Type B pancreatic cell (in vitro differentiated cells): ENCODE measurements around the gene SUPT6H. TPM values are rescaled to one million over a fixed set of nuclear protein-coding genes. Genes with fewer than 3 reads are reported as not detected.

ENCODE experiments used
- DNase-seq: peaks from one replicate; pipeline ENCODE4 v3.0.0; 2021; ENCODE audit warnings: mixed read lengths; ENCODE audit not compliant: unreplicated experiment; ENCODE audit errors: extremely low spot score
- H3K27ac Mint-ChIP-seq: 2 replicates; pipeline ENCODE4 v1.8.0; 2021; ENCODE audit warnings: mild to moderate bottlenecking, mixed read lengths
- H3K27me3 Mint-ChIP-seq: 2 replicates; pipeline ENCODE4 v1.8.0; 2021; ENCODE audit warnings: mixed read lengths
- H3K36me3 Mint-ChIP-seq: 2 replicates; pipeline ENCODE4 v1.8.0; 2021; ENCODE audit warnings: mixed read lengths
- H3K4me1 Mint-ChIP-seq: one replicate; pipeline ENCODE4 v1.8.0; 2021; ENCODE audit warnings: mixed read lengths; ENCODE audit not compliant: unreplicated experiment
- H3K4me3 Mint-ChIP-seq: 2 replicates; pipeline ENCODE4 v1.8.0; 2021; ENCODE audit warnings: mild to moderate bottlenecking, mixed read lengths
- H3K9me3 Mint-ChIP-seq: 2 replicates; pipeline ENCODE4 v1.8.0; 2021; ENCODE audit warnings: mixed read lengths
- total RNA-seq: library from RNA; stranded (reverse); gene quantifications from 2 replicates; pipeline ENCODE4 v1.2.1, GENCODE V29; 2021; ENCODE audit warnings: low replicate concordance
- TF ChIP-seq, protein P1 (sequence below): fragments of 200-600 bp; sonication (generic); conservative IDR thresholded peaks from 2 replicates; pipeline ENCODE4 v1.5.0; 2021; ENCODE audit warnings: antibody characterized with exemption, mild to moderate bottlenecking

SUPT6H gene
- total RNA-seq, 1 donor from 2014 or later, result 69.2 TPM

DNA sequence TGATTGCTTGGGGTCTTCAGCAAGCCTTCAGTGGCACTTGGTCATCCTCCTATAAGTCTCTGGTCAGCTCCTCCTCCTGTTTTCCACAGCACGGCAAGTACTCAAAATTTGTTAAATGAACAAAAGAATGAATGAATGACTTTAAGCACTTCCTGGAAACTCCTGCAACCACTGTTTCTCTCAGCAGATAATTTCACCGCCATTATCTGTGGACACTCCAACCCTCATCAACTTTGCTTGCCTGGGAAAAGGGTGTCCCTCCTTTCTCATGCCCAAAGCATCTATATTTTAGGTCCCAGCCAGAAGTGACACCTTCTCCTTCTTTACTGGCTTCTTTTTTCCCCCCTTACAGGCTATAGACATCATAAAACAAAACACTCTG is 45.3 kb downstream of the SUPT6H start:
- TF ChIP-seq, protein P1, sequence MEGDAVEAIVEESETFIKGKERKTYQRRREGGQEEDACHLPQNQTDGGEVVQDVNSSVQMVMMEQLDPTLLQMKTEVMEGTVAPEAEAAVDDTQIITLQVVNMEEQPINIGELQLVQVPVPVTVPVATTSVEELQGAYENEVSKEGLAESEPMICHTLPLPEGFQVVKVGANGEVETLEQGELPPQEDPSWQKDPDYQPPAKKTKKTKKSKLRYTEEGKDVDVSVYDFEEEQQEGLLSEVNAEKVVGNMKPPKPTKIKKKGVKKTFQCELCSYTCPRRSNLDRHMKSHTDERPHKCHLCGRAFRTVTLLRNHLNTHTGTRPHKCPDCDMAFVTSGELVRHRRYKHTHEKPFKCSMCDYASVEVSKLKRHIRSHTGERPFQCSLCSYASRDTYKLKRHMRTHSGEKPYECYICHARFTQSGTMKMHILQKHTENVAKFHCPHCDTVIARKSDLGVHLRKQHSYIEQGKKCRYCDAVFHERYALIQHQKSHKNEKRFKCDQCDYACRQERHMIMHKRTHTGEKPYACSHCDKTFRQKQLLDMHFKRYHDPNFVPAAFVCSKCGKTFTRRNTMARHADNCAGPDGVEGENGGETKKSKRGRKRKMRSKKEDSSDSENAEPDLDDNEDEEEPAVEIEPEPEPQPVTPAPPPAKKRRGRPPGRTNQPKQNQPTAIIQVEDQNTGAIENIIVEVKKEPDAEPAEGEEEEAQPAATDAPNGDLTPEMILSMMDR, result no peak
- peaks cover 5% of the 10 kb centered on the region for H3K36me3 Mint-ChIP-seq
- peaks cover 14% of the 10 kb centered on the region for H3K4me1 Mint-ChIP-seq
- no peak overlapping the region for H3K4me3 Mint-ChIP-seq
- peak overlapping the region; percentile 13 for H3K27ac Mint-ChIP-seq
- DNase-seq, result no peak
- H3K9me3 Mint-ChIP-seq, result no peaks in the 10 kb centered on the region
- H3K27me3 Mint-ChIP-seq, result no peaks in the 10 kb centered on the region

DNA sequence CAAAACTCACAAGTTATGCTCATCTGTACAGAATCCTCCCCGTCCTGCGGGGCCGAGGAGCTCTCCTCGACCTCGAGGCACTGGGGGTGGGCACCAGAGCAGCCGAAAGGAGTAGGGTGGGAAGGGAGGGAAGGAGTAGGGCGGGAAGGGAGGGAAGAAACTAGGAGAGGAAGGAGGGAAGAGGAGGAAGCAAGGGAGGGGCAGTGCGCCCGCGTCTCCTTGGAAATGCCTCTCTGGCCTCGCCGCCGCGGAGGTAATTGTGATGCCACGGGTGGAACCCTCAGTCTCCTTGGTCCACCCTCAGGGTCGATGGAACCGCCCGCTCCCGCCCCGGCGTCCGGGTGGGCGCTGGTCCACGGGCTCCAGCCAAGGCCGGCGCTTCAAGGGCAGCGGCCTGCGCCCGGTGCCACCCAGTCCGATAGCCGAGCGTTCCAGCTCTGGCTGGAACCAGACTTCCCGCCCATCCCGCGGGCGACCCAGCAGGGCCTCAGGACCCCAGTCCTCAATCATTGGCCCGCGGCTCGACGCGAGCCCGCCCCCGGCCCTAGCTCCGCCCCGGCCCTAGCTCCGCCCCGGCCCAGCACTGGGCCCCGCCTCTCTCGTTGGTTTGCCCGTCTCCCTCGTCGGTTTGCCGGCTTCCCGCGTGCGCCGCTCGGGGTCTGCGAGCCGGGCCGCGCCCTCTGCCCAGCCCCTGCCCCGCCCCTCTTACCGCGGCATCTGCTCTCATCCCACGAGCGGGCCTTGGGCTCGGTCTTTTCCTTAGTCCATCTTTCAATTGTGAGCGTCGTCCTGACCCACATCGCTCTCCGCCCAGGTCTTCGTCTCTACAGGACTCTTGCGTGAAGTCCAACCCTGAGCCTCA is 49.1 kb downstream of the SUPT6H start:
- peak; percentile 98 for DNase-seq
- Mint-ChIP-seq H3K36me3 (peaks cover 21% of the 10 kb centered on the region), H3K9me3 (no peaks in the 10 kb centered on the region), H3K4me3 (peak overlapping the region; percentile 97), H3K27me3 (no peaks in the 10 kb centered on the region), H3K4me1 (peaks cover 20% of the 10 kb centered on the region), H3K27ac (peak overlapping the region; percentile 97)
- TF ChIP-seq, protein P1, result no peak

DNA sequence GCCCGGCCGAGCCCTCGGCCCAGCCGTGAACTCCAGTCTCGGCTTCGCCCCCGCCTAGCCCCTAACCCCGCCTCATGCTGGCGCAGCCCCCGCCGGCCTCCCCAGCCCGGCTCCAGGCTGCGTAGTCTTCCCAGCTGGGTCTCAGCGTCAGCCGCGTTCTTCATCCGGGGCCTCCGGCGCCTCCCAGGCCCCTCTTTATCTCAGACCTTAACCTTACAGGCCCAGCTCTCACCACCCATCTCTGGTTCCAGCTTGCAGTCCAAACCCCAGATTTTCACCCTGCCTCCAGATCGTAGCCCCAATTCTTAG is 49.7 kb downstream of the SUPT6H start, which contains the start of gene PROCA1:
Gene PROCA1, minus strand, starts transcription at position 166 of the 309 bp plus-strand sequence. CDS start 228 bp downstream, outside the sequence.
- DNase-seq, result peak; percentile 77
- no peaks in the 10 kb centered on the region for H3K27me3 Mint-ChIP-seq
- peaks cover 20% of the 10 kb centered on the region for H3K4me1 Mint-ChIP-seq
- H3K36me3 Mint-ChIP-seq, result peaks cover 21% of the 10 kb centered on the region
- H3K27ac Mint-ChIP-seq, result peak within 1 kb of the TSS; percentile 97
- H3K9me3 Mint-ChIP-seq, result no peaks in the 10 kb centered on the region
- TF ChIP-seq, protein P1, result no peak
- peak within 1 kb of the TSS; percentile 97 for H3K4me3 Mint-ChIP-seq

DNA sequence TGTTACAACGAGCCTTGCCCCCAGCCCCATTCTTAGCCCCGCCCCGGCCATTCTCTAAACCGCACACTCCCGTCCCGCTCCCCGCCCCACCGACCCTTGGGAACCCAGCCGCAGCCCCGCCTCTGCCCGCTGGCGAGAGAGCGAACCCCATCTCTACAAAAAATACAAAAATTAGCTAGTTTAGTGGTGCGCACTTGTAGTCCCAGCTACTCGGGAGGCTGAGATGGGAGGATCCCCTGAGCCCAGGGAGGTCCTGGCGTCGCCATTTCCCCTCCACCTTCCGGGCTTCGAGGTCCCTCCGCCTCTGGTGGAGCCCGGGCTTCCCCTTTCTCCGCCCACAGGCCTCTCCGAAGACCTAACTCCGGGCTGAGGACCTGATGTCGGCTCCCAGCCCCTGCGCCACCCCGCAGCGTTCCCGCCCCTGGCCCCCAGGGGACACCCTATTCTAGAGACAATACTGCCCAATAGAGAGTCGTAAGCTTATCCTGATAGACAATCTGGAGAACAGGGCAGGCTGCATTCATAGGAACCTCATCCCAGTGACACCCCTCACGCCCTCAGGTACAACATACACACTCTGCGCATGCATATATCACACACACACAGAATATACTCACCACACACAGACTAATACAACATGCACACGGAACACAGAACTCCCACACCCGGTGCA is 50.2 kb downstream of the SUPT6H start:
- H3K4me1 Mint-ChIP-seq, result peaks cover 18% of the 10 kb centered on the region
- no peak for DNase-seq
- TF ChIP-seq, protein P1, result no peak
- no peaks in the 10 kb centered on the region for H3K9me3 Mint-ChIP-seq
- peaks cover 21% of the 10 kb centered on the region for H3K36me3 Mint-ChIP-seq
- no peaks in the 10 kb centered on the region for H3K27me3 Mint-ChIP-seq
- H3K4me3 Mint-ChIP-seq, result peak overlapping the region; percentile 97
- H3K27ac Mint-ChIP-seq, result peak overlapping the region; percentile 87

DNA sequence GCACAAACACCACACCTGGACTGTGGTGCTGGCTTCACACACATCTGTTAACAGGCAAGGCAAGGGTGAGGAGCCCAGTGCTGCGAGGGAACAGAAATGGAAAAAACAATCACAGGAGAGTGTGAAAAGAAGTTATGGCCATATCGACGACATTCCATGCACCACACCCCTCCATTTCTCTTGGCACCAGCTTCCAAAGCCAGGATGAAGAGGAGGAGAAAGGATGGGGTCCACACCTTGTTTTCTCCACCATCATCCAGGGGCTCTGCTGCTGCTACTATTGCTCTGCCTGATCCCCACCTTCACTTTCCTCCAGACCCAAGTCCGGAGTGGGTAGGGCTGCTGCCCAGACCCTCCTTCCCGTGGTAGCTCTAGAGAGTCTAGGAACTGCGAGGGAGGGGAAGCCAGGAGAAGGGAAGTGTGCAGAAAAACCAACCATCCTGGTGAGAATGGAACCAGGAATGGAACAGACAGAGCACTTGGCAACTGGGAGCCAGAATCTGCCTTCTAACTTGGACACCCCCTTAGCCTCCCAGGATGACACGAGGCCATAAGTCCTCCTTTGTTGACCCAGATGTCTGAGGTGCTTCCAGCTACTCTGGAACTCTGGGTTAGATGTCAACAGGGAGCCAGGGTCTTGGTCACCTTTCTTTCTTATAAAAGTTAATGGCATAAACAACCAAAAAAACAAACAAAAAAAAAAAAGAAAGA is 50.9 kb downstream of the SUPT6H start:
- Mint-ChIP-seq H3K27me3 (no peaks in the 10 kb centered on the region), H3K36me3 (peaks cover 21% of the 10 kb centered on the region), H3K9me3 (no peaks in the 10 kb centered on the region), H3K4me1 (peaks cover 12% of the 10 kb centered on the region), H3K4me3 (peak overlapping the region; percentile 97), H3K27ac (peak overlapping the region; percentile 87)
- TF ChIP-seq, protein P1, result no peak
- DNase-seq, result no peak
